Placental epithelial cell (primary cell): ENCODE measurements around the gene ZFYVE1. TPM values are rescaled to one million over a fixed set of nuclear protein-coding genes. Genes with fewer than 3 reads are reported as not detected.

Experiments
- small RNA-seq: library from RNA; depleted of rRNA; stranded (forward); fragments of <200 nt; gene quantifications from one replicate; pipeline ENCODE3, GENCODE V24; 2012
- total RNA-seq: library from RNA; depleted of rRNA; stranded (reverse); fragments of >200 nt; gene quantifications from 2 replicates; pipeline ENCODE4 v1.2.3, GENCODE V29; 2012

The ZFYVE1 gene, protein sequence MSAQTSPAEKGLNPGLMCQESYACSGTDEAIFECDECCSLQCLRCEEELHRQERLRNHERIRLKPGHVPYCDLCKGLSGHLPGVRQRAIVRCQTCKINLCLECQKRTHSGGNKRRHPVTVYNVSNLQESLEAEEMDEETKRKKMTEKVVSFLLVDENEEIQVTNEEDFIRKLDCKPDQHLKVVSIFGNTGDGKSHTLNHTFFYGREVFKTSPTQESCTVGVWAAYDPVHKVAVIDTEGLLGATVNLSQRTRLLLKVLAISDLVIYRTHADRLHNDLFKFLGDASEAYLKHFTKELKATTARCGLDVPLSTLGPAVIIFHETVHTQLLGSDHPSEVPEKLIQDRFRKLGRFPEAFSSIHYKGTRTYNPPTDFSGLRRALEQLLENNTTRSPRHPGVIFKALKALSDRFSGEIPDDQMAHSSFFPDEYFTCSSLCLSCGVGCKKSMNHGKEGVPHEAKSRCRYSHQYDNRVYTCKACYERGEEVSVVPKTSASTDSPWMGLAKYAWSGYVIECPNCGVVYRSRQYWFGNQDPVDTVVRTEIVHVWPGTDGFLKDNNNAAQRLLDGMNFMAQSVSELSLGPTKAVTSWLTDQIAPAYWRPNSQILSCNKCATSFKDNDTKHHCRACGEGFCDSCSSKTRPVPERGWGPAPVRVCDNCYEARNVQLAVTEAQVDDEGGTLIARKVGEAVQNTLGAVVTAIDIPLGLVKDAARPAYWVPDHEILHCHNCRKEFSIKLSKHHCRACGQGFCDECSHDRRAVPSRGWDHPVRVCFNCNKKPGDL
- total RNA-seq = 25.8 and 34.9 TPM in 2 replicates

DNA sequence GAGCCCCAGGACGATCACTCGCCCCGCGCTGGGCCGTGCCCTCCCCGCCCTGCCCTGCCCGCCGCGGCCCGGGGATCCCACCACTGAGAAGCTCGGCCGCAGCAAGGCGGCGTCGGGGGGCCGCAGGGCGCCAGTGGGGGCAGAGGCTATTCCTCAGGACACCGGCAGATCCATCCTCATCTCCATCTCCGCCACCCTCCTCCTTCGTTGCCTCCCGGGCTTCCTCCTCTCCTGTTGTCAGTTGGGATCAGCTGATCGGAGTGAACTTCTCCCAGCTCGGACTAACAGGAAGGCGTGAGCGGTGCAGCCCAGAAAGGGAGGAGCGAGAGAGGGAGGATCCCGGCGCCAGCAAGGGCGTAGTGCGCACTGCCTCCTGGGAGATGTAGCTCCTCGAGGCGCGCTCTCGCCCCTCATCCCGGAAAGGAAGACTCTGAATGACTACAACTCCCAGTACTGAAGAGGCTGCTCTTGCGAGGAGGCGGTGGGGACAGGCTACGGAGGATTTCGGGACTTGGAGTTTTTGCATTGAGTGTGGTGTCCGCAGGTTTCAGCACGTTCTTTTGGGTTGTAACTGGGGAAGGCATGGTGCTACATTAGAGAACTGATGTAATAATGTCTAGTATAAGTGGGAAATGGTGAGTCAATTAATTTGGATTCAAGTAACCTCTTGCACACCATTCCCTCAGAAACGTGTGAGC lies at the start of gene ZFYVE1:
Gene ZFYVE1 (minus strand): TSS at position 262 of the 698 bp plus-strand sequence. CDS start 2,598 bp downstream, outside the sequence.

DNA sequence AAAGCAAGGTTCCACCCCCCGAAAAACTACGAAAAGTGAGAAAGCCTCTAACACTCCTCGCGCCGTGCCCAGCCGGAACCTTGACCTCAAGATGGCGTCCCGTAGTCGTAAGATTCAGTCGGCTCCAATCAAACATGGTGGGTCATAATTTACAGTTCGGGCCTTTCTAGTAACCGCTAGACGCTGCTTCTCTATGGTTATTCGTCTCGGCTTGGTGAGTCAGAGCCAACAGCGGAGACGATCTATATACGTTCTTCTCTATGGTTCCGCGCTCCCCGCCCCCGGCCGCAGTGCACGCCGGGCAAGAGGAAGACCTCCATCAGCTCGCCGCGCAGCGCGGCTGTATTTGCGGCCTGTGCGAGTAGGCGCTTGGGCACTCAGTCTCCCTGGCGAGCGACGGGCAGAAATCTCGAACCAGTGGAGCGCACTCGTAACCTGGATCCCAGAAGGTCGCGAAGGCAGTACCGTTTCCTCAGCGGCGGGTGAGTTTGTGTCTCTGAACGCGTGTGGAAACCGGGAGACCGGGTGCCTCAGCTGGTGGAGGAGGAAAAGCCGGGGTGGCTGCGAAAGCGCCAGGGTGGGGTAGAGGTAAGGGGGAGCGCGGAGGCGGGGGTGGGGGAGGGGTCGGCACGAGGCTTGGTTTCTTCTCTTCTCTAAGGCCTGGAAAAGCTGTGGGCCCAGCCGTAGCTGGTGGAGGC lies 31.5 kb upstream of the ZFYVE1 start, which contains the start of gene RBM25:
Gene RBM25 (plus strand): TSS at position 311 of the 698 bp plus-strand sequence. CDS start 13,108 bp downstream, outside the sequence.

DNA sequence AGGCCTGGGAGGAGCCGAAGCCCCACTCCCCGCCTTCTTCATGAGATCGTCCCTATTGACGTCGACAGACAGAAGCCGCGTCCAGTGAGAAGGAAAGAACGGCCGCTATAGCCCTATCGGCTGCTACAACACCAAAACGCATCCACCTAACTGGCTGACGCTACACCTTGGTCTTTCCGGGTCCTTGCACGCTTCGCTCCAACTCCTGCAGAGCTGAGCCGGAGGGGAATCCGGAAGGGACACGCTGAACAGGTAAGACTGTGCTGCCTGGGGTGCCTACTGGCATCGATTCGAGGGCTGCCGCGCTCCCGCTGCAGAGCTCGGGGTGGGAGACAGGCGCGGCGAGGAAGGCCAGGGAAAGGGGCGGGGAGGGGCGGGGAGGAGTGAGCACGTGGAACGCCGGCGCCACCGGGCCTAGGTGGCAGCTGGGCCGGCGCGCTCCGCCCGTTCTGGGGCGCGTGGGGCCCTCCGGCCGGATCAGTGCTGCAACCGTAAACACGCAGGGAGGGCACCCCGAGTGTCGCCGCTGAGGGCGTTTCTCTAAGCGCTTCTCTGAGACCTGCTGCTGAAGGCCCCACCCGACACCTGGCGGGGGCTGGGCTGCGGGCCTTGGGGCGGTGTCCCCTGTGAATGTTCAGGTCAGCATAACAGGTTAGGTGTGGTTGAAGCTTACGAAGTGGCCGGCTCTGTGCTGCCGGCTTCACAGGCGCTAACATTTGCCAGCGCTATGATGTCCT lies 100.4 kb downstream of the ZFYVE1 start, which contains the start of gene DCAF4:
Gene DCAF4 (plus strand): TSS at position 173 of the 737 bp plus-strand sequence. CDS start 11,515 bp downstream, outside the sequence.

Small RNA genes within 50 kb of the gene (small RNA-seq; reads per million reads assigned to genes)
- gene RN7SL586P = not detected

Other genes with a start within 250 kb of the ZFYVE1 start
- gene DPF3, start 133.0 kb downstream of the ZFYVE1 start, total RNA-seq = 0.11 TPM in 1 of 2 replicates, not detected in the other
- 21.6 and 33.6 TPM in 2 replicates for gene DCAF4, start 100.6 kb downstream of the ZFYVE1 start, total RNA-seq
- gene RBM25, start 31.4 kb upstream of the ZFYVE1 start, total RNA-seq = 33.3 and 37.7 TPM in 2 replicates
- gene PSEN1, start 109.4 kb upstream of the ZFYVE1 start, total RNA-seq = 35.3 and 43.3 TPM in 2 replicates
- 4.4 and 6.7 TPM in 2 replicates for gene PAPLN, start 210.4 kb upstream of the ZFYVE1 start, total RNA-seq